Smooth muscle cell (in vitro differentiated cells): ENCODE data around the gene EIF4EBP2. TPM values are rescaled to one million over a fixed set of nuclear protein-coding genes. Genes with fewer than 3 reads are reported as not detected.

Experiments
- DNase-seq: peaks from one replicate; lab custom pipeline; 2025; ENCODE audit not compliant: unreplicated experiment; lab: John Stamatoyannopoulos, UW
- H2AFZ ChIP-seq: fragments of 200-600 bp; sonication (generic); 2 replicates; pipeline ENCODE4 v1.6.0; 2016; ENCODE audit warnings: antibody characterized with exemption, low read depth, mild to moderate bottlenecking
- H3F3A ChIP-seq: fragments of 200-600 bp; sonication (generic); 2 replicates; pipeline ENCODE4 v1.6.0; 2017; ENCODE audit warnings: antibody characterized with exemption, low read depth
- H3K27ac ChIP-seq: fragments of 200-600 bp; sonication (generic); 2 replicates; pipeline ENCODE4 v1.5.1; 2016; ENCODE audit warnings: low read depth, mild to moderate bottlenecking
- H3K27me3 ChIP-seq: fragments of 200-600 bp; sonication (generic); 2 replicates; pipeline ENCODE4 v1.6.1; 2016; ENCODE audit warnings: low read depth, mild to moderate bottlenecking
- H3K36me3 ChIP-seq: fragments of 200-600 bp; sonication (generic); 2 replicates; pipeline ENCODE4 v1.5.1; 2016; ENCODE audit warnings: low read depth
- H3K4me1 ChIP-seq: fragments of 200-600 bp; sonication (generic); 2 replicates; pipeline ENCODE4 v1.5.1; 2016; ENCODE audit warnings: low read depth
- H3K4me2 ChIP-seq: fragments of 200-600 bp; sonication (generic); 2 replicates; pipeline ENCODE4 v1.6.0; 2016; ENCODE audit warnings: mild to moderate bottlenecking
- H3K4me3 ChIP-seq: fragments of 200-600 bp; sonication (generic); 2 replicates; pipeline ENCODE4 v1.5.1; 2016; ENCODE audit warnings: mild to moderate bottlenecking
- H3K79me2 ChIP-seq: fragments of 200-600 bp; sonication (generic); 2 replicates; pipeline ENCODE4 v1.6.0; 2016; ENCODE audit warnings: low read depth, mild to moderate bottlenecking
- H3K9ac ChIP-seq: fragments of 200-600 bp; sonication (generic); 2 replicates; pipeline ENCODE4 v1.6.0; 2016; ENCODE audit warnings: low read depth
- H3K9me3 ChIP-seq: fragments of 200-600 bp; sonication (generic); replicated peaks from 2 replicates; pipeline ENCODE4 v1.5.1; 2016; ENCODE audit warnings: low read depth
- H4K20me1 ChIP-seq: fragments of 200-600 bp; sonication (generic); 2 replicates; pipeline ENCODE4 v1.6.0; 2016; ENCODE audit warnings: low read depth
- WGBS: methylation state at CpG from one replicate; pipeline ENCODE4 v1.1.7; 2016; ENCODE audit warnings: low lambda C conversion rate; 5-methylcytosine and 5-hydroxymethylcytosine counted together
- polyA plus RNA-seq: library from polyadenylated mRNA; unstranded; fragments of >200 nt; fragmentation: Nextera tagmentation; extraction: Ambion mirVana; gene quantifications from 2 replicates; pipeline ENCODE4 v1.2.1, GENCODE V29; 2016
- total RNA-seq: library from RNA; depleted of rRNA; stranded (reverse); fragments of >200 nt; gene quantifications from 2 replicates; pipeline ENCODE4 v1.2.3, GENCODE V29; 2014
- TF ChIP-seq, protein P1 (sequence below): fragments of 200-600 bp; sonication (generic); IDR thresholded peaks from 2 replicates; pipeline ENCODE4 v1.5.1; 2017; ENCODE audit warnings: borderline replicate concordance, mild to moderate bottlenecking, antibody characterized with exemption; ENCODE audit not compliant: insufficient read depth, poor library complexity, severe bottlenecking

Gene EIF4EBP2
- total and polyA plus RNA-seq, 2 experiments from 2014 or later = 35.9 to 43.9 TPM

DNA sequence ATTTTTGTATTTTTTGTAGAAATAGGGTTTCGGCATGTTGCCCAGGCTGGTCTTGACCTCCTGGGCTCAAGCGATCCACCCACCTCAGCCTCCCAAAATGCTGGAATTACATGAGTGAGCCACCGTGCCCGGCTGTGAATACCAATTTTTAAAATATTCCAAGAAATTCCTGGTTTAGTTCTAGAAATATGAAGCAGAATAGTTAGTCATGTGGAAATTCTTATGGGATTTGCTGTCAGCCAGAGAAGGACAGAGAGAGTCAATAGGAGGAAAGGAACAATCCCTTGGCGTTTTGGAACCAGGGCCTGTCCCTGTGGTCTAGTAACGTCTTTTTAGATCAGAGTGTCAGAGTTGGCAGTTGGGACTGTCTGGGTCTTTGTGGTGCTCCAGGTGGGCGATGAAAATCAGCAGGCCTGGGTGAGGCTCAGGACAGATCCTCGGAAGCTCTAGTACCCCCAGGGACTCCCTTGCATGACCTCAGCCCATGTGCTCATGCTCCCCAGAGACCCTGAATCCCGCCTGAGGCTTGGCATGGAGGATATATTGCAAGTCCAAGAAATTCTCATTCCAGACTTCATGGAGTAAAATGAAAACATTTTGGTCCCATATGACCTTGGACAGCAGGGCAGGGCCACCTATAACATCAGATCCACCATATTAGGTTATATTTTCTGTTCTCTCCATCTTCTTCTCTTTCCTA is 29.8 kb downstream of the EIF4EBP2 start:
- Histone ChIP-seq H3K9me3 (no peaks in the 10 kb centered on the region), H3K9ac (no peak overlapping the region), H3K79me2 (no peaks in the 10 kb centered on the region), H3K27ac (no peak overlapping the region), H3K36me3 (no peaks in the 10 kb centered on the region), H2AFZ (no peak overlapping the region), H3K4me2 (no peak overlapping the region), H3K27me3 (peaks cover 19% of the 10 kb centered on the region), H4K20me1 (peaks cover 20% of the 10 kb centered on the region), H3K4me1 (no peaks in the 10 kb centered on the region), H3F3A (no peaks in the 10 kb centered on the region), H3K4me3 (no peak overlapping the region)
- DNase-seq = no peak
- 83% methylated on average over 9 of the region's 9 CpGs for WGBS
- TF ChIP-seq, protein P1, sequence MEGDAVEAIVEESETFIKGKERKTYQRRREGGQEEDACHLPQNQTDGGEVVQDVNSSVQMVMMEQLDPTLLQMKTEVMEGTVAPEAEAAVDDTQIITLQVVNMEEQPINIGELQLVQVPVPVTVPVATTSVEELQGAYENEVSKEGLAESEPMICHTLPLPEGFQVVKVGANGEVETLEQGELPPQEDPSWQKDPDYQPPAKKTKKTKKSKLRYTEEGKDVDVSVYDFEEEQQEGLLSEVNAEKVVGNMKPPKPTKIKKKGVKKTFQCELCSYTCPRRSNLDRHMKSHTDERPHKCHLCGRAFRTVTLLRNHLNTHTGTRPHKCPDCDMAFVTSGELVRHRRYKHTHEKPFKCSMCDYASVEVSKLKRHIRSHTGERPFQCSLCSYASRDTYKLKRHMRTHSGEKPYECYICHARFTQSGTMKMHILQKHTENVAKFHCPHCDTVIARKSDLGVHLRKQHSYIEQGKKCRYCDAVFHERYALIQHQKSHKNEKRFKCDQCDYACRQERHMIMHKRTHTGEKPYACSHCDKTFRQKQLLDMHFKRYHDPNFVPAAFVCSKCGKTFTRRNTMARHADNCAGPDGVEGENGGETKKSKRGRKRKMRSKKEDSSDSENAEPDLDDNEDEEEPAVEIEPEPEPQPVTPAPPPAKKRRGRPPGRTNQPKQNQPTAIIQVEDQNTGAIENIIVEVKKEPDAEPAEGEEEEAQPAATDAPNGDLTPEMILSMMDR = no peak

- H3K27ac ChIP-seq = no peak overlapping the region
- H3K79me2 ChIP-seq = no peaks in the 10 kb centered on the region
- TF ChIP-seq, protein P1 = no peak
- H3K4me2 ChIP-seq = no peak overlapping the region
- H3K36me3 ChIP-seq = no peaks in the 10 kb centered on the region
- H3K27me3 ChIP-seq = peaks cover 37% of the 10 kb centered on the region
- H2AFZ ChIP-seq = no peak overlapping the region
- H3K4me3 ChIP-seq = no peak overlapping the region
- H3K9me3 ChIP-seq = no peaks in the 10 kb centered on the region
- DNase-seq = no peak
- H3F3A ChIP-seq = no peaks in the 10 kb centered on the region
- 95% methylated on average over 19 of the region's 19 CpGs for WGBS
- H3K4me1 ChIP-seq = peaks cover 5% of the 10 kb centered on the region
- H4K20me1 ChIP-seq = peaks cover 14% of the 10 kb centered on the region
- no peak overlapping the region for H3K9ac ChIP-seq
Observed at GRCh38 chr10:70435241-70436085, 31.5 kb downstream of the EIF4EBP2 start.

- no peak overlapping the region for H3K9ac ChIP-seq
- no peak overlapping the region for H2AFZ ChIP-seq
- no peak overlapping the region for H3K27ac ChIP-seq
- H3K4me2 ChIP-seq = no peak overlapping the region
- H3K36me3 ChIP-seq = no peaks in the 10 kb centered on the region
- H3K79me2 ChIP-seq = no peaks in the 10 kb centered on the region
- H3K4me1 ChIP-seq = peaks cover 14% of the 10 kb centered on the region
- DNase-seq = no peak
- TF ChIP-seq, protein P1 = no peak
- WGBS = 60% methylated on average over 5 of the region's 5 CpGs
- H3K27me3 ChIP-seq = peaks cover 59% of the 10 kb centered on the region
- H3F3A ChIP-seq = no peaks in the 10 kb centered on the region
- no peaks in the 10 kb centered on the region for H3K9me3 ChIP-seq
- no peak overlapping the region for H3K4me3 ChIP-seq
- peaks cover 2% of the 10 kb centered on the region for H4K20me1 ChIP-seq
Observed at GRCh38 chr10:70437721-70438120, 33.8 kb downstream of the EIF4EBP2 start.
